ENCODE measurements around the gene OR2D2.

- no peak for TF ChIP-seq CTCF (IDR thresholded peaks at IDR 0.05; ENCODE audit: low read depth, low read length, poor library complexity, severe bottlenecking)
- no peak for TF ChIP-seq EZH2phosphoT487 (IDR thresholded peaks at IDR 0.05; ENCODE audit: borderline replicate concordance, low read length)
These were observed 39.8 kb upstream of the OR2D2 start for GRCh38 chr11:6932145-6932544.
